OCI-LY3 (cell line): ENCODE measurements around the gene LASP1NB.
A peak's percentile ranks its signal among the peaks of the same experiment; 100 is the strongest.

Experiments
- H2AFZ ChIP-seq: fragments of 200-600, 300-600 bp; shearing (Covaris generic); 2 replicates; pipeline ENCODE4 v1.6.0; 2014; ENCODE audit warnings: antibody characterized with exemption, low read depth, low read length
- H3K27ac ChIP-seq: fragments of 200-600, 300-600 bp; sonication (generic); 2 replicates; pipeline ENCODE4 v1.5.1; 2014; ENCODE audit warnings: mild to moderate bottlenecking, low read length, moderate library complexity, mixed read lengths
- H3K27me3 ChIP-seq: fragments of 200-600, 300-600 bp; sonication (generic); 2 replicates; pipeline ENCODE4 v1.6.1; 2014; ENCODE audit warnings: low read depth, low read length, mixed read lengths
- H3K36me3 ChIP-seq: fragments of 200-600, 300-600 bp; sonication (generic); replicated peaks from 2 replicates; pipeline ENCODE3; 2014; ENCODE audit warnings: low read depth, low read length, mixed read lengths
- H3K4me1 ChIP-seq: fragments of 300-600, 200-600 bp; sonication (generic); 2 replicates; pipeline ENCODE4 v1.6.1; 2014; ENCODE audit warnings: low read length, mixed read lengths
- H3K4me2 ChIP-seq: fragments of 200-600, 300-600 bp; sonication (generic); 2 replicates; pipeline ENCODE4 v1.6.1; 2014; ENCODE audit warnings: low read length, mixed read lengths
- H3K4me3 ChIP-seq: fragments of 300-600, 200-600 bp; sonication (generic); 2 replicates; pipeline ENCODE4 v1.5.1; 2014; ENCODE audit warnings: antibody characterized with exemption, mild to moderate bottlenecking, low read length, moderate library complexity
- H3K79me2 ChIP-seq: fragments of 300-600, 200-600 bp; shearing (Covaris generic); 2 replicates; pipeline ENCODE4 v1.6.1; 2014; ENCODE audit warnings: mild to moderate bottlenecking, low read length, mixed read lengths
- H3K9ac ChIP-seq: fragments of 300-600, 200-600 bp; shearing (Covaris generic); 2 replicates; pipeline ENCODE4 v1.6.0; 2014; ENCODE audit warnings: mild to moderate bottlenecking, low read length, moderate library complexity
- H3K9me3 ChIP-seq: fragments of 200-600, 300-600 bp; shearing (Covaris generic); 2 replicates; pipeline ENCODE4 v1.6.1; 2014; ENCODE audit warnings: low read length, mixed read lengths; ENCODE audit not compliant: insufficient read depth
- H4K20me1 ChIP-seq: fragments of 200-600, 300-600 bp; sonication (generic); 2 replicates; pipeline ENCODE4 v1.6.1; 2016; ENCODE audit warnings: low read length, mixed read lengths; ENCODE audit not compliant: insufficient read depth
- EZH2phosphoT487 ChIP-seq: fragments of 200-600 bp; shearing (Covaris generic); IDR thresholded peaks from 2 replicates; pipeline ENCODE4 v1.6.1; 2018; ENCODE audit warnings: antibody characterized with exemption, mixed run types, low read depth
- TF ChIP-seq, protein P1 (sequence below): fragments of 200-600, 300-600 bp; sonication (generic); IDR thresholded peaks from 2 replicates; pipeline ENCODE4 v1.5.1; 2014; ENCODE audit warnings: antibody characterized with exemption, low read length, low read depth

Gene LASP1NB

DNA sequence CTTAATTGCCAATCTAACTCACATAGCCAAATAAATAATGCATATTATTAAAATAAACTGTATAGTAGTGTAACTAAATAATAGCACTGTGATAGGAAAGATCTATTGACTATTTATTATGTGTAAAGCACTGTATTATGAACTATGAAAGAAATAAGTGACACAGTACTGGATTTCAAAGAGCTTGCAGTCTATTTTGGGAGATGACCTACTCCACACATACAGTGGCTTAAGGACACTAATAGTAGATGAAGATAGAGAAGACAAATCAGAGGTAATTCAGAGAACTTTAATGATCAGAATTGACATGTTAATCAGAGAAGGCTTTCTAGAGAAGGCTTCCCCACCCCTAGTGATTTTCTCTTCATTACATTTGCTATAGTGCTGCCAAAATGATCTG is 14.6 kb downstream of the LASP1NB start:
- Histone ChIP-seq H4K20me1 (no peaks in the 10 kb centered on the region), H3K27ac (no peak overlapping the region), H3K4me1 (peaks cover 7% of the 10 kb centered on the region; the same call in 1 of the 2 replicates), H3K4me3 (no peak overlapping the region), H3K9me3 (no peaks in the 10 kb centered on the region), H2AFZ (no peak overlapping the region), H3K9ac (no peak overlapping the region), H3K36me3 (no peaks in the 10 kb centered on the region), H3K27me3 (peaks cover 16% of the 10 kb centered on the region), H3K79me2 (no peaks in the 10 kb centered on the region), H3K4me2 (no peak overlapping the region)
- TF ChIP-seq, protein P1, sequence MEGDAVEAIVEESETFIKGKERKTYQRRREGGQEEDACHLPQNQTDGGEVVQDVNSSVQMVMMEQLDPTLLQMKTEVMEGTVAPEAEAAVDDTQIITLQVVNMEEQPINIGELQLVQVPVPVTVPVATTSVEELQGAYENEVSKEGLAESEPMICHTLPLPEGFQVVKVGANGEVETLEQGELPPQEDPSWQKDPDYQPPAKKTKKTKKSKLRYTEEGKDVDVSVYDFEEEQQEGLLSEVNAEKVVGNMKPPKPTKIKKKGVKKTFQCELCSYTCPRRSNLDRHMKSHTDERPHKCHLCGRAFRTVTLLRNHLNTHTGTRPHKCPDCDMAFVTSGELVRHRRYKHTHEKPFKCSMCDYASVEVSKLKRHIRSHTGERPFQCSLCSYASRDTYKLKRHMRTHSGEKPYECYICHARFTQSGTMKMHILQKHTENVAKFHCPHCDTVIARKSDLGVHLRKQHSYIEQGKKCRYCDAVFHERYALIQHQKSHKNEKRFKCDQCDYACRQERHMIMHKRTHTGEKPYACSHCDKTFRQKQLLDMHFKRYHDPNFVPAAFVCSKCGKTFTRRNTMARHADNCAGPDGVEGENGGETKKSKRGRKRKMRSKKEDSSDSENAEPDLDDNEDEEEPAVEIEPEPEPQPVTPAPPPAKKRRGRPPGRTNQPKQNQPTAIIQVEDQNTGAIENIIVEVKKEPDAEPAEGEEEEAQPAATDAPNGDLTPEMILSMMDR: no peak
- no peak for TF ChIP-seq EZH2phosphoT487

DNA sequence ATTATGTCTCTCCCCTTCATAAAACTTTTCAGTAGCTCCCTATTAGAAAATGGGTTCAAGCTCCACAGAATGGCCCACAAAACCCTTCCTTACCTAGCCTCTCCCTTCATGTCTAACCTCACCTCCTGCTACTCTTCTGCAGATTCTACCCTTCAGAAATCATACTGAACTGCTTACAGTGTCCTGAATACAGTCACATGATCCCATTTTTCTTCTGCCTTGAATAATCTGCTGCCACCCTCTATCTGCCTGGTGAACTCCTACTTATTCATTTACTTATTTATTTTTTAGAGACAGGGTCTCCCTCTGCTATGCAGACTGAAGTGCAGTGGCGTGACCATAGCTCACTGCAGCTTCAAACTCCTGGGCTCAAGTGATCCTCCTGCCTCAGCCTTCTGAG is 15.0 kb downstream of the LASP1NB start:
- no peak overlapping the region for H3K4me2 ChIP-seq
- TF ChIP-seq EZH2phosphoT487: no peak
- TF ChIP-seq, protein P1: no peak
- no peaks in the 10 kb centered on the region for H4K20me1 ChIP-seq
- no peak overlapping the region for H3K9ac ChIP-seq
- H3K27ac ChIP-seq: no peak overlapping the region
- no peak overlapping the region for H2AFZ ChIP-seq
- peaks cover 7% of the 10 kb centered on the region; the same call in 1 of the 2 replicates for H3K4me1 ChIP-seq
- no peaks in the 10 kb centered on the region for H3K9me3 ChIP-seq
- H3K4me3 ChIP-seq: no peak overlapping the region
- no peaks in the 10 kb centered on the region for H3K79me2 ChIP-seq
- H3K36me3 ChIP-seq: no peaks in the 10 kb centered on the region
- peaks cover 13% of the 10 kb centered on the region for H3K27me3 ChIP-seq

DNA sequence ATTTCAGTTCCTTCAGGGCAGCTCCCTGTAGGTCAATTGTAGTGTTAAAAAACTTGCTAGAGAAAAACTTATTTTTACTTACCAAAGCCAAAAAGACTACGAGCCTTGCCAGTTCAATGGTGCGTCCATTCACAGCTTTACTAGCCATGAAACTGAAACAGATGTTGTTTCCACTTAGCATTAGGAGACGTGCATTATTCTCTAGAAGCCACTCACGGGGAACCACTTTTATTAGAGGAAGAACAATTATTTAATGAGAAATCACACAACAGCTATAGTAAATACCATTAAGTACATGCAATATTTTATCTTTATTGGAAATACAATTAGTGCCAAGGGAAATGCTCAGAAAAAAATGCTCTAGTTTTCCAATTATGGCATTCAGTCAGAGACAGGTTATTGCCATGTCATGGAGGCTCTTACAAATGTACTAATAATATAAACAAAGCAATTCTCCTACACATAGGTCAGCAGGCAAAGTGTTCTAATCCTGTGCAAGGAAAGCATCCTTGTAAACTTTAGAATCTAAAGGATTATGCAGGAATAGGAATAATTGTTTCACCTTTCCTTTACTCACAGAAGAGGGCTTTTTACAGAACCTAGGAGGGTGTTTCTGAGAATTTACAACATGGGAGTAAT is 17.4 kb downstream of the LASP1NB start:
- peak overlapping the region; percentile 47 for H3K4me2 ChIP-seq
- 0 out of 2 replicates have a peak overlapping the region, but pooled peaks have one; percentile 13 for H3K4me3 ChIP-seq
- no peak overlapping the region for H3K9ac ChIP-seq

DNA sequence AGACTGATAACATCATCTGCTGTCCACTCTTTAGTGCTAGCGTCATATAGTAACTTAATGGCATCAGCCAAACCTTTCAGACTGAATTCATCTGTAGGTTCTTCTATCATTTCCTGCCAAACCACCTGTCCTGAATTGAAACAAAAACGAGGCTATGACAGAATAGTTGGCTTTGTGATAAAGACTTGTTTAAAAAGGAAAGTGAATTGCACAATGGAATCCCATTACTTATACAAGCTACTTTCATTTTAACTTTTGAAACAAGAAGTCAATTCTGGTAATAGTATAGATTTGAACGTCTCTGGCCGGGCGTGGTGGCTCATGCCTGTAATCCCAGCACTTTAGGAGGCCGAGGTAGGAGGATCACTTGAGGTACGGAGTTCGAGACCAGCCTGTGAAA is 18.2 kb downstream of the LASP1NB start:
- Histone ChIP-seq H3K27ac (no peak overlapping the region), H3K4me2 (peak overlapping the region; percentile 37), H3K9ac (no peak overlapping the region), H3K4me3 (no peak overlapping the region), H2AFZ (no peak overlapping the region), H4K20me1 (no peaks in the 10 kb centered on the region), H3K9me3 (no peaks in the 10 kb centered on the region), H3K27me3 (no peaks in the 10 kb centered on the region), H3K79me2 (no peaks in the 10 kb centered on the region), H3K4me1 (peaks cover 7% of the 10 kb centered on the region; the same call in 1 of the 2 replicates), H3K36me3 (no peaks in the 10 kb centered on the region)
- TF ChIP-seq, protein P1: no peak
- no peak for TF ChIP-seq EZH2phosphoT487

More for the DNA sequence above, 17.4 kb downstream of the LASP1NB start:
- no peaks in the 10 kb centered on the region for H3K36me3 ChIP-seq
- H2AFZ ChIP-seq: peak overlapping the region; percentile 46; the same call in 1 of the 2 replicates
- TF ChIP-seq, protein P1: no peak
- TF ChIP-seq EZH2phosphoT487: no peak
- no peaks in the 10 kb centered on the region for H3K79me2 ChIP-seq
- H3K4me1 ChIP-seq: peaks cover 7% of the 10 kb centered on the region; the same call in 1 of the 2 replicates
- no peak overlapping the region for H3K27ac ChIP-seq
- H3K9me3 ChIP-seq: no peaks in the 10 kb centered on the region
- H3K27me3 ChIP-seq: no peaks in the 10 kb centered on the region
- no peaks in the 10 kb centered on the region for H4K20me1 ChIP-seq
